Muscle layer of colon (tissue), 2 donors: ENCODE measurements around the gene NXN.
"Not testable (repeated sequence)": the region's sequence is repeated elsewhere in the genome, so short reads cannot be mapped to it uniquely, and the experiment has no call there.

Experiments
- H3K27ac ChIP-seq: one replicate; pipeline ENCODE4 v1.7.0; 2013; ENCODE audit warnings: low read depth, mild to moderate bottlenecking, low read length, moderate library complexity
- H3K27me3 ChIP-seq, 2 donors: one replicate each; pipeline ENCODE4 v1.7.0; 2013; ENCODE audit warnings: low read length in 2 of 2, mild to moderate bottlenecking in 2 of 2; ENCODE audit not compliant: insufficient read depth in 2 of 2, control insufficient read depth in 1 of 2
- H3K36me3 ChIP-seq: one replicate; pipeline ENCODE4 v1.7.0; 2013; ENCODE audit warnings: mild to moderate bottlenecking, low read length; ENCODE audit not compliant: insufficient read depth
- H3K4me1 ChIP-seq: one replicate; pipeline ENCODE4 v1.7.0; 2013; ENCODE audit warnings: mild to moderate bottlenecking, low read length; ENCODE audit not compliant: insufficient read depth
- H3K4me3 ChIP-seq, 2 donors: one replicate each; pipeline ENCODE4 v1.7.0; 2013; ENCODE audit warnings: low read length in 2 of 2, low read depth in 1 of 2, mild to moderate bottlenecking in 1 of 2, moderate library complexity in 1 of 2
- H3K9ac ChIP-seq: one replicate; pipeline ENCODE4 v1.7.0; 2013; ENCODE audit warnings: low read length
- H3K9me3 ChIP-seq: one replicate; pipeline ENCODE4 v1.7.0; 2013; ENCODE audit warnings: mild to moderate bottlenecking, low read length
- donor health status: abdominal sarcoma.
- donor health status: Adenocarcinoma of cecum.

The NXN gene

DNA sequence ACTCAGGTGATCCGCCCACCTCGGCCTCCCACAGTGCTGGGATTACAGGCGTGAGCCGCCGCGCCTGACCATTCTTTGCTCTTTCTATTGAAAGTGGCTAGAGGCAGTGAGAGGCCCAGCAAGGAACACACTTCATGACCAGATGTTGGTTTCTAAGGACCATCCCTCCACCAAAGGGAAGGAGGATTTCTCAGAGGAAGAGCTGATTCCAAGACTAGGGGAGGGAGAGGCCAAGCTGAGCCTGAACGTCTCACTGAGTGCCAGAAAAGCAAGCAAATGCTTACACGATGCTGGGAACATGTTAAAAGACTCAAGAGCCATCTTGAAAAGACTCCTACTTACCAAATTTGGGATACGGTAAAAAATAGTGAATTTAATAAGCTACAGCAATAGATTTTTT, 118.2 kb downstream of the NXN start:
- H3K4me1 ChIP-seq: peaks cover 47% of the 10 kb centered on the region
- no peak overlapping the region for H3K9ac ChIP-seq
- peaks cover 6% of the 10 kb centered on the region for H3K36me3 ChIP-seq
- peak overlapping the region; percentile 47 for H3K27ac ChIP-seq
- no peaks in the 10 kb centered on the region for H3K9me3 ChIP-seq
- H3K27me3 ChIP-seq: no peaks in the 10 kb centered on the region
- no peak overlapping the region for H3K4me3 ChIP-seq

DNA sequence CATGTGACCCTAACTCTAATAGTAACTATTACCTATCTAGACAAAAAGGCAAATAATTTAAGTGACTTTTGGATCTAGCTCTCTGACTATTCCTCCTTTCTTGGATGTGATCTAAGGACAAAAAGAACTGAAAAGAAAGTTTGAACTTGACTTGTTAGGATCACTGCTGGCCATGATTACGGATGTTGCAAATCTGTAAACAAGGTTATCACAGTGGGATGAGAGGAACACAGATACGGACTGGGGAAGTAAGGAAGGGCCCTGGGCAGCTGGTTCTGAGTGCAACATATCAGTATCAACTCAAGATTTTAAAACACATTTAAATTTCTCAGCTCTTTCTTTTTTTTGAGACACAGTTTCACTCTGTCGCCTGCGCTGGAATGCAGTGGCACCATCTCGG, 118.8 kb downstream of the NXN start:
- peak overlapping the region; percentile 70 for H3K27ac ChIP-seq
- no peak overlapping the region for H3K9ac ChIP-seq
- no peaks in the 10 kb centered on the region for H3K27me3 ChIP-seq
- H3K4me1 ChIP-seq: peaks cover 47% of the 10 kb centered on the region
- H3K4me3 ChIP-seq: no peak overlapping the region
- peaks cover 6% of the 10 kb centered on the region for H3K36me3 ChIP-seq
- no peaks in the 10 kb centered on the region for H3K9me3 ChIP-seq

DNA sequence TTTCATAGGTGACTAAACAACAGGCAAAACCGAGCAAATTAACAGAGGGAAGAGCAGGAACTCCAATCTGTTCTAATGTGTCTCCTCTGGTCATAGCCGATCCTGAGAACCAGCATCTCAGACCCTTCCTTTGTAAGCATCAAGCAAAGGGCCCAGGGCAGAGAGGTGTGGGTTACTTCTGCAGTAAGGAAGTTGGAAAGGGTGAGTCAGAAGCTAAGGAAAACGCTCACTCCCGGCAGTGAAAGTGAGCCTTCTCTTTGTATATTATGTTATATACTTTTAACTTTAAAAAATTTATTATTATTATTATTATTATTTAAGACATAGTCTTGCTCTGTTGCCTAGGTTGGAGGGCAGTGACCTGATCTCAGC, 119.8 kb downstream of the NXN start:
- Histone ChIP-seq H3K27ac (peak overlapping the region; percentile 77), H3K36me3 (peaks cover 6% of the 10 kb centered on the region), H3K9me3 (no peaks in the 10 kb centered on the region), H3K4me3 (no peak overlapping the region), H3K4me1 (peaks cover 44% of the 10 kb centered on the region), H3K9ac (no peak overlapping the region), H3K27me3 (no peaks in the 10 kb centered on the region)

DNA sequence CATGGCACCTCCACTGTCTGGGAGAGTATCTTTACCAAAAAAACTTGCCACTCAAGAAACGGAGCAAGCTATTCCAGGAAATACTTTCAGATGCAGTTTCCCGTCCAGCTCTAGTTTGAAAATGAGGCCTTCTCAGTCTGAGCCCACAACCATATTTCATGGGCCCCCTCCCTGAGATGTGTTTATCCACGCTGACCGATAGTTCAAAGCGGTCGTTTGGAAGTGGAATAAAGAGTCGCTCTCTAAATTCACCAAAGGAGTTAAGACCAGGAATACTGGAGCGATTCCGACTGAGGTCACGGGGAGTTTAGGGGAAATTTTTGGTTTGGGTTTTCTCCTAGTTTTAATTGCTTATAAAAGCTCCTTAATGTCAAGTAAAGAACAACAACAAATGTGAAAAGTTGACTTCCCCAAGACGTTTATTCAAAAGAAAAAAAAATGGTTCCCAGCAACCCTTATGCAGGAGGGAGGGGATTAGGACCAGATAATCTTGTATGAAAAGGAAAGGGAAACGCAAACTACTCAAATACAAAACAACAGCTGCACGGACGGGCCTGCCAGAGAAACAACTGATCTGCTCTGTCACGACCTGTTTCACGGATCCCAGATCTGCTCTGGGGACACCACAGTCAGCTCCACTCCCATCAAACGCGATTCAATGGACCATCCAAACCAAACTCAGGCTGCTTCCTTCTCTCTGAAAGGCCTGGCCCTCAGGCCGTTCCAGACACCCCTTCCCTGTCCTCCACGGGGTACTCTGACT, 120.3 kb downstream of the NXN start:
- Histone ChIP-seq H3K4me3 (peak overlapping the region in 1 of 2 donors; percentile 17), H3K9me3 (no peaks in the 10 kb centered on the region), H3K4me1 (peaks cover 40% of the 10 kb centered on the region), H3K36me3 (peaks cover 6% of the 10 kb centered on the region), H3K9ac (peak overlapping the region; percentile 8), H3K27me3 (no peaks in the 10 kb centered on the region), H3K27ac (peak overlapping the region; percentile 77)

DNA sequence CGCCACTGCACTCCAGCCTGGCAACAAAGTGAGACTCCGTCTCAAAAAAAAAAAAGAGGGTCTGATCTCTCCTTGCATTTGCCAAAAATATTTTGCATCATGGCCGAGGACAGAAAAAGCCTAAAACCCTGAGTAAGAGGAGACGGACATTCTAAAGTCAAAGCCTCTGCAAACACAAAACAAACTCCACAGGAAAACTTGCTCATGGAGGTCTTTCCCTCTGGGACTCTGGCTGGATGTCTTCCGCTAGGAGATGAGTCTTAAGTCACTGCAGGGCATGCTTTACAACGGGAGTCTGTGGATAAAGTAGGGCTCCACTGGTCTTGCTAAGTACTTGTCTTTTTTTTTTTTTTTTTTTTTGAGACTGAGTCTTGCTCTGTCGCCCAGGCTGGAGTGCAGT, 123.4 kb downstream of the NXN start:
- H3K4me1 ChIP-seq: peaks cover 37% of the 10 kb centered on the region
- no peak overlapping the region for H3K4me3 ChIP-seq
- H3K36me3 ChIP-seq: no peaks in the 10 kb centered on the region
- no peak overlapping the region for H3K27ac ChIP-seq
- H3K9me3 ChIP-seq: no peaks in the 10 kb centered on the region
- no peak overlapping the region for H3K9ac ChIP-seq
- H3K27me3 ChIP-seq: no peaks in the 10 kb centered on the region

DNA sequence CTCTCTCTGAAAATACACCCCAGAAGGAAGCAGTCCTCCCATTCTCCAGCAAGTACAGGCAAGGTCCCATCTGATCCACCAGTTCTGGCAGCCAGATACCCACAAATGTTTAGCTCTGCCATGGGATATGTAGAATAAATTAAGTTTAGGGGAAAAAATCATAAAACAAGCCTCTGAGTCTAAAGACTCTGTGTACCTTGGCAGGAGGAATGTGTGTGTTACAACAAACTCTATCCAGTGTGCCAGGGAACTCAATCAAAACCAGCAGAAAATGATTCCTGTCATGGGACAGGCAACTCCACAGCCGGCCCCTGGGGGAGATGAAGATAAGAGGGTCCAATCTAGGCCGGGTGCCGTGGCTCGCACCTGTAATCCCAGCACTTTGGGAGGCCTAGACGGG, 124.0 kb downstream of the NXN start:
- H3K27ac ChIP-seq: peak overlapping the region; percentile 70
- H3K9ac ChIP-seq: no peak overlapping the region
- H3K4me3 ChIP-seq: no peak overlapping the region
- H3K36me3 ChIP-seq: no peaks in the 10 kb centered on the region
- no peaks in the 10 kb centered on the region for H3K27me3 ChIP-seq
- peaks cover 38% of the 10 kb centered on the region for H3K4me1 ChIP-seq
- H3K9me3 ChIP-seq: no peaks in the 10 kb centered on the region

DNA sequence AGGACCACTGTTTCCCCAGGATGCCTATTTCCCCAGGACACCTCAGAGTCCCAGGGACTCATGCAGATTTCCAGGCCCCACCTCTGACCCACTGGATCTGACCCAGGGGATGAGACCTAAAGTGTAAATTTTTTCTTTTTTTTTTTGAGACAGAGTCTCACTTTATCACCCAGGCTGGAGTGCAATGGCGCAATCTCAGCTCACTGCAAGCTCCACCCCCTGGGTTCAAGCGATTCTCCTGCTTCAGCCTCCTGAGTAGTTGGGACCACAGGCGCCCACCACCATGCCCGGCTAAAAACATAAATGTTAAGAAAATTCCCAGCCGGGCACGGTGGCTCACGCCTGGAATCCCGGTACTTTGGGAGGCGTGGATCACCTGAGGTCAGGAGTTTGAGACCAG, 126.7 kb downstream of the NXN start:
- H3K4me3 ChIP-seq, H3K9me3 ChIP-seq, H3K9ac ChIP-seq, H3K27ac ChIP-seq, H3K36me3 ChIP-seq, H3K27me3 ChIP-seq: not testable (repeated sequence)
- peaks cover 41% of the 10 kb centered on the region for H3K4me1 ChIP-seq

DNA sequence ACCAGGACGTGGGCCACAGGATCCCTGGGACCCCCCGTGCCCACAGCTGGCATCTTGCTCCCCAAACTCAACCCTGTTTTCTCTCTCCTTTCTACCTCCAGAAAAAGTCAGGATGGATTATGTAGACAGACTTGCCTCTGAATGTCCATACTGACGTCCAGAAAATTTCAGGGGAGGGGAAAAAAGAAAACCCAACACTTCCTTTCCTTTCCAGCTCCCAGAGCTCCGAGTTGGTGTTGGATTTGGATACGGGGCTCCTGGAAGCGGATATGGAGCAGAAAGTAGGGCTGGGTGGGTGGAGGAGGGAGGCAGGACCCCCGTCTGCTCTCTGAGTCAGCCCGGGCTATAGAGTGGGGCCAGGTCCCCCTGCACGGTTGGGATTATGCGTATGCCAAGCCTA, 127.2 kb downstream of the NXN start:
- Histone ChIP-seq H3K9ac (peak overlapping the region; percentile 60), H3K9me3 (no peaks in the 10 kb centered on the region), H3K36me3 (no peaks in the 10 kb centered on the region), H3K27ac (peak overlapping the region; percentile 77), H3K27me3 (no peaks in the 10 kb centered on the region), H3K4me3 (no peak overlapping the region), H3K4me1 (peaks cover 46% of the 10 kb centered on the region)

DNA sequence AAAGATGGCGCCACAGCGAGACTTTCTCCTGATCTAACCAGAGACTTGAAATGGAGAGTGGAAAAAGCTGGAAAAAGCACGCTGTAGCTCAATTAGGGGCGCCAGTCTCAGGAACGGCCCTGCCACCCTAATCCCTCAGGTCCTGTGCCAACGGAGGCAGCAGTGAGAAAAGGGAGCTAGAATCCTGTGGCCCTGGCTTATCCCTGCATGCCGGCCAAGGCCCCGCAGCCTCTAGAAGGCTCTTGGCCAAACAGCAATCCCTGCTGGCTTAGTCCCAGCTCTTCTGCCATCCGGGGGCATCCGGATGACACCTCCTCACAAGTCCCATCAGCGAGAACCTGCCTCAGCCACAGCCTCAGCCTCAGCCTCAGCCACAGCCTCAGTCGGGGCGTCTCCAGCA, 127.7 kb downstream of the NXN start:
- no peaks in the 10 kb centered on the region for H3K27me3 ChIP-seq
- peaks cover 46% of the 10 kb centered on the region for H3K4me1 ChIP-seq
- peak overlapping the region; percentile 77 for H3K27ac ChIP-seq
- no peaks in the 10 kb centered on the region for H3K9me3 ChIP-seq
- H3K36me3 ChIP-seq: no peaks in the 10 kb centered on the region
- peak overlapping the region in 1 of 2 donors; percentile 50 for H3K4me3 ChIP-seq
- peak overlapping the region; percentile 60 for H3K9ac ChIP-seq

DNA sequence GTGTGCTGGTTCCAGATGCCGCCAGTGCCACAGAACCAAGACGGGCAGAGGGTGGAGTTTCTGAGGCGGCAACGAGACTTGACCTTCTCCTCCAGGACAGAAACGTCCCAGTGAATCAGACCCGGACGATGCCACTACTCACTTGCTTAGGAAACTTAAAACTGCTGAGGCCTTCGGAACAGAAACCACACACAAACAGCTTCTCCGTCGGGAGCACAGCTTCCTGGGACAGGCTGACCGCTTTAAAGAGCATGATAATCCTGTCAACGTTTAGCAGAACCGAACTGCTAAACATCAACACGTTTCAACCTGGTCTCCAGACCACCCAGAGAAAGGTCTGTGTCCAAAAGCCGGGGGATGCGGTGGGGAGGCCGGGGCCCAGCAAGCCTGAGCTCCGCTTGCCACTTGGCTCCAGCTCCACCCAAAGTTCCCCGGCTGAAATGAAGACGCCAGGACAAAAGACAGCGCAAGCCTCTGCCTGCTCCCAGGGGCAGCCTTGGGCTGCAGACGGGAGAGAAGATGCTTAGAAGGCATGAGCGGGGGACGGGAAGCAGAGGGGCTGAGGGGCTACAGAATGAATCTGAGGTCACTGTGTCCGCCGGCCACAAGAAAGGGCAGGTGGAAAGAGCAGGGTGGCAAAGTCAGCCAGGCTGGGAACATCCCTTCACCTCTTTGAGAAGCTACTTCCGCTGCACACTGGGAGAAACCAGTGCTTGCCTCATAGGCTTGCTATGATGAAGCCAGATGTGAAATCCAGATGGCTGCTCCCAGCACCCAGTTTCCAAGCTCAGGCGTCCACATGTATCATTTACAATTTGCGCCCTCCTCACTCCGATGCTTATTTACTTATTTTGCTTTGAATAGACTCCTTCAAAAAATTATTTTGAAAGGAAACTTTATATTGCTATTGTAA, 128.5 kb downstream of the NXN start:
- peaks cover 51% of the 10 kb centered on the region for H3K4me1 ChIP-seq
- no peaks in the 10 kb centered on the region for H3K27me3 ChIP-seq
- H3K9me3 ChIP-seq: no peaks in the 10 kb centered on the region
- H3K4me3 ChIP-seq: peak overlapping the region; percentile 3 to 50
- H3K27ac ChIP-seq: peak overlapping the region; percentile 77
- H3K9ac ChIP-seq: peak overlapping the region; percentile 60
- no peaks in the 10 kb centered on the region for H3K36me3 ChIP-seq

DNA sequence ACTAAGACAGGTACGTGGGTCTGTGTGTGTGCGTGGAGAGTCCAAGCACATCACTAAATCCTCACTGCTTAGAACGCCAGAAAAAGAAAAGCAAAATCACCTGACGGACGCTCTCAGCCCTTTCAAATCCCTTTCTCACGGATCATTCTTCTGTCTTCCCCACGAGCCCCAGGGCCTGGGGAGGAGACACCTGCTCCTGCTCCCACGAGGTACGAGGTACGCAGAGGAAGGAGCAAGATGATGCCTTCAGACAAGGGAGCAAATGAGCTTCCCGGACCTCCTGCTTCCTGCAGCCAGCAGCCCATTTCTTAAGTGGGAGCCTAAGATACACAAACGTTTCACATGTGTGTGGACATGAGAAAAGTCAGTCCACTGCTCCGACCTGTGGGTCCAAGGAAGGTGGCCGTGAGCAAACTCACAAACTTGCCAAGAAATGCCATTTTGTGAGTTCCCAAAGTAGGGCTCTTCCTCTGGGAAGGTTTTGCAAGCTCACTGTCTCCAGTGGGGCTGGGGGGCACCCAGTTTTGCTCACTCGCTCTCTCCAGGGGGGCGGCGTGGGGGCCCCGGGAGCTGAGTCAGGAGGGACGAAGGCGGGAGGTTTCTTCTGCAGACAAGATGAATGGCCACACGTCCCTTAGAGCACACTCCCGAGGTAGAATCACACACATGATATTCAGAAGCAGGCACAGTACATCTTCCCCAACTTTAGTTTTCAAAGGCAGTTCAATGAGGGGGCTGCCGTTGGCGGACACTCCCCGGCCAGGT, 129.3 kb downstream of the NXN start:
- peak overlapping the region; percentile 60 for H3K9ac ChIP-seq
- H3K4me3 ChIP-seq: peak overlapping the region; percentile 3 to 50
- H3K36me3 ChIP-seq: no peaks in the 10 kb centered on the region
- H3K9me3 ChIP-seq: no peaks in the 10 kb centered on the region
- H3K27me3 ChIP-seq: no peaks in the 10 kb centered on the region
- peak overlapping the region; percentile 77 for H3K27ac ChIP-seq
- H3K4me1 ChIP-seq: peaks cover 51% of the 10 kb centered on the region
